HCT116 (cell line): ENCODE results near the gene EYA3. TPM values are rescaled to one million over a fixed set of nuclear protein-coding genes. Genes with fewer than 3 reads are reported as not detected.

Experiments
- ATAC-seq: fragments of 200-7000 bp; cut with Tn5 transposase; 2 replicates; pipeline ENCODE4 v1.9.1; 2020; ENCODE audit warnings: mild to moderate bottlenecking, moderate library complexity
- BruUV-seq: library from RNA; stranded (reverse); fragments of 400-500 nt; replicated peaks from 2 replicates; lab custom pipeline; 2021; lab: Mats Ljungman, UMichigan
- CTCF ChIA-PET: fragments of 300-600 bp; sonication (Branson Sonifier 250); formaldehyde crosslinking; loops from one replicate; lab custom pipeline; 2021; ENCODE audit warnings: antibody characterized with exemption; lab: Charles Lee
- POLR2A ChIA-PET: fragments of 300-600, 350-600 bp; sonication (Branson Sonifier 250); formaldehyde crosslinking; loops from one replicate; lab custom pipeline; 2021; ENCODE audit warnings: antibody characterized with exemption; lab: Charles Lee
- RAD21 ChIA-PET, 2 experiments: fragments of 300-600 bp; sonication (Branson Sonifier 250); formaldehyde crosslinking; loops; one replicate each; lab custom pipeline; 2023; ENCODE audit warnings: low total read pairs in 2 of 2; ENCODE audit not compliant: uncharacterized antibody in 2 of 2, unreplicated experiment in 2 of 2, low non-redundant PET in 1 of 2; lab: Charles Lee
- DNase-seq: peaks from one replicate; pipeline ENCODE4 v3.0.0-alpha.2; 2010; ENCODE audit warnings: low read depth, low spot score
- H2AFZ ChIP-seq: fragments of 200-600 bp; shearing (Covaris generic), sonication (generic); 2 replicates; pipeline ENCODE4 v1.6.1; 2017; ENCODE audit warnings: low read depth, mixed run types, mixed read lengths, antibody characterized with exemption, low read length; ENCODE audit not compliant: poor library complexity, severe bottlenecking
- H3K27ac ChIP-seq: 2 replicates; pipeline ENCODE4 v1.5.1; 2012; ENCODE audit warnings: low read depth, low read length
- H3K27me3 ChIP-seq: fragments of 200-600 bp; sonication (generic); 2 replicates; pipeline ENCODE4 v1.6.1; 2016; ENCODE audit warnings: mixed run types, low read length, mixed read lengths; ENCODE audit not compliant: insufficient read depth
- H3K36me3 ChIP-seq, 2 experiments: fragments of 200-500 bp in 1 of 2; fragments of 200-600 bp in 1 of 2; sonication (Bioruptor generic) in 1 of 2; sonication (generic) in 1 of 2; 2 replicates each; pipeline versions ENCODE4 v1.5.1 to v1.6.1; 2014 to 2016; ENCODE audit warnings: low read length in 2 of 2, inconsistent platforms in 1 of 2, mixed read lengths in 1 of 2, mixed run types in 1 of 2; ENCODE audit not compliant: insufficient read depth in 2 of 2, control insufficient read depth in 1 of 2
- H3K4me1 ChIP-seq, 2 experiments: fragments of 200-600 bp in 1 of 2; sonication (generic) in 1 of 2; 2 replicates each; pipeline versions ENCODE4 v1.5.1 to v1.6.1; 2012 to 2017; ENCODE audit warnings: low read length in 2 of 2, inconsistent platforms in 1 of 2, mild to moderate bottlenecking in 1 of 2, mixed read lengths in 1 of 2, mixed run types in 1 of 2, moderate library complexity in 1 of 2; ENCODE audit not compliant: insufficient read depth in 2 of 2, control insufficient read depth in 1 of 2
- H3K4me2 ChIP-seq: fragments of 200-600 bp; sonication (generic); 2 replicates; pipeline ENCODE4 v1.6.1; 2017; ENCODE audit warnings: mixed run types, low read length, mixed read lengths
- H3K4me3 ChIP-seq, 2 experiments: fragments of 200-600 bp in 1 of 2; sonication (generic) in 1 of 2; replicated peaks in 1 of 2; 2 replicates each; pipeline ENCODE4 v1.5.1; 2011 to 2016; ENCODE audit warnings: low read length in 2 of 2, control low read depth in 1 of 2, low read depth in 1 of 2, mild to moderate bottlenecking in 1 of 2, mixed read lengths in 1 of 2, mixed run types in 1 of 2
- H3K79me2 ChIP-seq: fragments of 200-600 bp; sonication (generic); 2 replicates; pipeline ENCODE4 v1.6.1; 2017; ENCODE audit warnings: mild to moderate bottlenecking, mixed run types, low read length, moderate library complexity, mixed read lengths; ENCODE audit not compliant: insufficient read depth
- H3K9ac ChIP-seq: fragments of 200-600 bp; sonication (generic); 2 replicates; pipeline ENCODE4 v1.6.1; 2016; ENCODE audit warnings: low read length, mixed read lengths
- H3K9me2 ChIP-seq: fragments of 200-600 bp; sonication (generic), shearing (Covaris generic); 2 replicates; pipeline ENCODE4 v1.6.1; 2017; ENCODE audit warnings: mixed run types, mild to moderate bottlenecking, moderate library complexity; ENCODE audit not compliant: insufficient read depth
- H3K9me3 ChIP-seq, 2 experiments: fragments of 200-500 bp in 1 of 2; fragments of 200-600 bp in 1 of 2; sonication (Bioruptor generic) in 1 of 2; sonication (generic) in 1 of 2; 2 replicates each; pipeline ENCODE4 v1.6.1; 2014 to 2017; ENCODE audit warnings: low read length in 2 of 2, mixed read lengths in 2 of 2, inconsistent platforms in 1 of 2, low read depth in 1 of 2, mild to moderate bottlenecking in 1 of 2, mixed run types in 1 of 2, moderate library complexity in 1 of 2; ENCODE audit not compliant: control insufficient read depth in 1 of 2, insufficient read depth in 1 of 2
- H4K20me1 ChIP-seq: fragments of 200-600 bp; sonication (generic), shearing (Covaris generic); 2 replicates; pipeline ENCODE4 v1.6.1; 2017; ENCODE audit warnings: mixed run types, mild to moderate bottlenecking, moderate library complexity; ENCODE audit not compliant: insufficient read depth
- CEBPB ChIP-seq: IDR thresholded peaks from 2 replicates; pipeline ENCODE4 v1.6.1; 2012; ENCODE audit warnings: low read depth
- CTCF ChIP-seq, 3 experiments: fragments of 200-600 bp in 1 of 3; sonication (generic) in 1 of 3; IDR thresholded peaks in 2 of 3; conservative IDR thresholded peaks in 1 of 3; 2 replicates each; pipeline ENCODE4 v1.5.1; 2012 to 2017; ENCODE audit warnings: low read depth in 2 of 3, low read length in 2 of 3, antibody characterized with exemption in 1 of 3, borderline replicate concordance in 1 of 3, control low read depth in 1 of 3, mild to moderate bottlenecking in 1 of 3, mixed read lengths in 1 of 3, mixed run types in 1 of 3, moderate library complexity in 1 of 3; ENCODE audit not compliant: insufficient read depth in 1 of 3
- RAD21 ChIP-seq: IDR thresholded peaks from 2 replicates; pipeline ENCODE4 v1.6.1; 2012; ENCODE audit warnings: low read depth, mild to moderate bottlenecking
- intact Hi-C: fragments of 100-400 bp; cut with micrococcal nuclease; formaldehyde crosslinking; loops from 2 replicates; pipeline ENCODE4 v1.10.0; 2022
- total RNA-seq: library from RNA; stranded (reverse); gene quantifications from one replicate; pipeline ENCODE4 v1.2.1, GENCODE V29; 2021; ENCODE audit not compliant: unreplicated experiment

The EYA3 gene
- total RNA-seq, 1 experiment from 2014 or later: 25.9 TPM

GRCh38 chr1:28091043-28091781, 2.8 kb upstream of the EYA3 start:
- no peak for TF ChIP-seq CEBPB
- peak; percentile 86 to 88 (median 86) for TF ChIP-seq CTCF (IDR thresholded peaks at IDR 0.05 in 2 of 3, conservative IDR thresholded peaks at IDR 0.05 in 1 of 3; ENCODE audit: borderline replicate concordance in 1 of 3, insufficient read depth in 1 of 3, low read depth in 2 of 3, low read length in 2 of 3)
- peak; percentile 91 for TF ChIP-seq RAD21
- H3K4me2 ChIP-seq: no peak overlapping the region
- ChIA-PET POLR2A (interaction anchor here (1.0 to 1.9 kb wide), 4 partner anchors 102 to 277 kb away, joined by 3 to 5 read pairs (median 4); no protein-coding TSS in a partner anchor), RAD21 (interaction anchor here (0.6 to 1.6 kb wide), 3 partner anchors 117 to 277 kb away, joined by 3 to 13 read pairs (median 7); no protein-coding TSS in a partner anchor), CTCF (interaction anchor here (0.6 to 6.5 kb wide), 22 partner anchors 8 to 786 kb away, joined by 3 to 103 read pairs (median 5); partner anchors contain the start of gene ATP5IF1)
- H3K79me2 ChIP-seq: peaks cover 21% of the 10 kb centered on the region
- 0 out of 2 replicates have a peak overlapping the region, but pooled peaks have one; percentile 2 for H3K9ac ChIP-seq
- H3K27me3 ChIP-seq: no peaks in the 10 kb centered on the region
- intact Hi-C loops: loop anchor here (1.0 to 5.0 kb wide), 3 partner anchors 118 to 278 kb away; partner anchors contain the start of gene PHACTR4
- peaks cover 4 to 18% of the 10 kb centered on the region in 2 experiments; a peak in 3 of 4 replicates for H3K4me1 ChIP-seq
- peak overlapping the region; percentile 96 for H2AFZ ChIP-seq
- BruUV-seq: no TSS peak
- no peak overlapping the region for H3K27ac ChIP-seq
- no peaks in the 10 kb centered on the region for H4K20me1 ChIP-seq
- no peak overlapping the region for H3K4me3 ChIP-seq
- peak; percentile 57 for DNase-seq
- H3K36me3 ChIP-seq: no peaks in the 10 kb centered on the region
- H3K9me2 ChIP-seq: no peaks in the 10 kb centered on the region
- ATAC-seq: peak; percentile 19
- no peaks in the 10 kb centered on the region for H3K9me3 ChIP-seq
